Measurements from ENCODE around the gene SF3B4. TPM values are rescaled to one million over a fixed set of nuclear protein-coding genes. Genes with fewer than 3 reads are reported as not detected.
"Not testable (repeated sequence)": the region's sequence is repeated elsewhere in the genome, so short reads cannot be mapped to it uniquely, and the experiment has no call there.

Gene SF3B4
- total and polyA plus RNA-seq, 8 donors, result 39.4 to 78.8 (median 66.3) TPM

GRCh38 chr1:149887456-149888246 lies 40.0 kb downstream of the SF3B4 start:
- Histone ChIP-seq H3K9me3 (no peaks in the 10 kb centered on the region), H3K27ac (peak overlapping the region; percentile 97 to 100), H3K36me3 (no peaks in the 10 kb centered on the region), H3K4me1 (peaks cover 4 to 28% of the 10 kb centered on the region in 2 donors), H3K27me3 (no peaks in the 10 kb centered on the region), H3K4me3 (peak overlapping the region; percentile 56 to 61)
- intact Hi-C loops (cut with DNase I), result no loop called here
- peak; percentile 80 to 97 (median 90) for DNase-seq
- TF ChIP-seq CTCF (IDR thresholded peaks at IDR 0.05), result peak in 1 of 2 donors; percentile 8
- peak; percentile 68 for ATAC-seq

GRCh38 chr1:149887196-149887455 lies 40.5 kb downstream of the SF3B4 start:
- DNase-seq; H3K27me3 ChIP-seq; ATAC-seq; intact Hi-C loops (cut with DNase I); H3K36me3 ChIP-seq; H3K9me3 ChIP-seq: not testable (repeated sequence)
- H3K27ac ChIP-seq, result peak overlapping the region; percentile 97 to 100
- H3K4me3 ChIP-seq, result peak overlapping the region; percentile 56 to 61
- H3K4me1 ChIP-seq, result peaks cover 4 to 28% of the 10 kb centered on the region in 2 donors

GRCh38 chr1:149886396-149887195 lies 41.0 kb downstream of the SF3B4 start:
- peak overlapping the region; percentile 57 to 61 for H3K4me3 ChIP-seq
- no peaks in the 10 kb centered on the region for H3K27me3 ChIP-seq
- intact Hi-C loops (cut with DNase I), result no loop called here
- H3K36me3 ChIP-seq, result no peaks in the 10 kb centered on the region
- no peak for TF ChIP-seq CTCF (IDR thresholded peaks at IDR 0.05)
- H3K27ac ChIP-seq, result peak overlapping the region; percentile 97 to 100
- H3K9me3 ChIP-seq, result no peaks in the 10 kb centered on the region
- ATAC-seq, result peak; percentile 75
- peak; percentile 84 to 99 (median 94) for DNase-seq
- peaks cover 4 to 28% of the 10 kb centered on the region in 2 donors for H3K4me1 ChIP-seq

GRCh38 chr1:149886121-149886395 lies 41.5 kb downstream of the SF3B4 start:
- peaks cover 4 to 28% of the 10 kb centered on the region in 2 donors for H3K4me1 ChIP-seq
- ATAC-seq, result peak; percentile 0
- H3K27me3 ChIP-seq; H3K36me3 ChIP-seq; H3K9me3 ChIP-seq; intact Hi-C loops (cut with DNase I): not testable (repeated sequence)
- peak overlapping the region; percentile 93 to 100 for H3K27ac ChIP-seq
- DNase-seq, result peak in 2 of 4 donors; percentile 40 to 76
- H3K4me3 ChIP-seq, result peak overlapping the region; percentile 57 to 61

GRCh38 chr1:149885339-149886120 lies 42.1 kb downstream of the SF3B4 start:
- Histone ChIP-seq H3K4me3 (peak overlapping the region; percentile 57 to 61), H3K9me3 (no peaks in the 10 kb centered on the region), H3K36me3 (no peaks in the 10 kb centered on the region), H3K27me3 (no peaks in the 10 kb centered on the region), H3K4me1 (peaks cover 4 to 28% of the 10 kb centered on the region in 2 donors), H3K27ac (peak overlapping the region; percentile 93 to 100)
- ATAC-seq (peak; percentile 59), DNase-seq (peak; percentile 83 to 92 (median 90))
- intact Hi-C loops (cut with DNase I), result no loop called here
- peak in 1 of 2 donors; percentile 8 for TF ChIP-seq CTCF (IDR thresholded peaks at IDR 0.05)
